GM12878 (cell line): ENCODE measurements around the gene KLHL7. TPM values are rescaled to one million over a fixed set of nuclear protein-coding genes. Genes with fewer than 3 reads are reported as not detected.

Experiments used
- ATAC-seq: fragments of 200-7000 bp; cut with Tn5 transposase; 3 replicates; pipeline ENCODE4 v1.9.1; 2020; ENCODE audit warnings: mild to moderate bottlenecking, moderate library complexity
- BruUV-seq: library from RNA; stranded (reverse); fragments of 400-500 nt; replicated peaks from 2 replicates; lab custom pipeline; 2021; lab: Mats Ljungman, UMichigan
- CTCF ChIA-PET: fragments of 300-600 bp; sonication (Branson Sonifier 250); formaldehyde crosslinking; extraction: SDS; loops from one replicate; lab custom pipeline; 2021; ENCODE audit warnings: inconsistent platforms; lab: Yijun Ruan, JAX
- POLR2A ChIA-PET: fragments of 350-600 bp; formaldehyde crosslinking; extraction: SDS; loops from one replicate; lab custom pipeline; 2021; ENCODE audit warnings: inconsistent platforms; lab: Charles Lee
- RAD21 ChIA-PET: fragments of 300-600 bp; sonication (Branson Sonifier 250); formaldehyde crosslinking; loops from one replicate; lab custom pipeline; 2023; ENCODE audit warnings: antibody characterized with exemption; ENCODE audit not compliant: unreplicated experiment; lab: Charles Lee
- SMC1A ChIA-PET: fragments of 300-600 bp; sonication (Branson Sonifier 250); formaldehyde crosslinking; loops from one replicate; lab custom pipeline; 2023; ENCODE audit not compliant: unreplicated experiment, uncharacterized antibody; lab: Charles Lee
- DNase-seq: peaks from one replicate; pipeline ENCODE4 v3.0.0-alpha.2; 2011; ENCODE audit warnings: low read depth, low spot score
- FAIRE-seq: peaks from 3 replicates; lab custom pipeline; 2011; peaks lifted over from hg19 to GRCh38; lab: Jason Lieb, UNC
- H2AFZ ChIP-seq: 2 replicates; pipeline ENCODE4 v1.6.0; 2011; ENCODE audit warnings: low read depth, low read length, control low read depth; ENCODE audit not compliant: control insufficient read depth
- H3K27ac ChIP-seq: 2 replicates; pipeline ENCODE4 v1.5.1; 2011; ENCODE audit warnings: control low read depth; ENCODE audit not compliant: control insufficient read depth, insufficient read depth
- H3K27me3 ChIP-seq, 2 experiments: replicated peaks in 1 of 2; 2 replicates each; pipeline versions ENCODE4 v1.6.0 to v1.6.1; 2011; ENCODE audit warnings: low read length in 1 of 2; ENCODE audit not compliant: control insufficient read depth in 2 of 2, insufficient read depth in 2 of 2
- H3K36me3 ChIP-seq, 2 experiments: 2 replicates each; pipeline ENCODE4 v1.5.1; 2011; ENCODE audit warnings: low read length in 1 of 2; ENCODE audit not compliant: control insufficient read depth in 2 of 2, insufficient read depth in 2 of 2
- H3K4me1 ChIP-seq: 2 replicates; pipeline ENCODE4 v1.6.1; 2011; ENCODE audit warnings: mild to moderate bottlenecking, low read length, moderate library complexity, mixed read lengths; ENCODE audit not compliant: control insufficient read depth, insufficient read depth
- H3K4me2 ChIP-seq: 2 replicates; pipeline ENCODE4 v1.6.0; 2011; ENCODE audit warnings: control low read depth; ENCODE audit not compliant: control insufficient read depth, insufficient read depth
- H3K4me3 ChIP-seq: fragments of 200-600 bp; sonication (generic); 2 replicates; pipeline ENCODE4 v1.5.1; 2016
- H3K79me2 ChIP-seq: 2 replicates; pipeline ENCODE4 v1.6.0; 2011; ENCODE audit warnings: low read length; ENCODE audit not compliant: control insufficient read depth, insufficient read depth
- H3K9ac ChIP-seq: 2 replicates; pipeline ENCODE4 v1.8.0; 2011; ENCODE audit warnings: low read length, control low read depth, mixed read lengths; ENCODE audit not compliant: control insufficient read depth, insufficient read depth
- H3K9me3 ChIP-seq: replicated peaks from 3 replicates; pipeline ENCODE4 v1.5.1; 2011; ENCODE audit warnings: mild to moderate bottlenecking, low read length; ENCODE audit not compliant: control insufficient read depth, insufficient read depth
- H4K20me1 ChIP-seq: 2 replicates; pipeline ENCODE4 v1.6.0; 2011; ENCODE audit not compliant: control insufficient read depth, insufficient read depth
- CBFB ChIP-seq: IDR thresholded peaks from 2 replicates; pipeline ENCODE4 v1.6.1; 2016; ENCODE audit warnings: antibody characterized with exemption, low read depth
- HDGF ChIP-seq: fragments of 450-650 bp; IDR thresholded peaks from 2 replicates; pipeline ENCODE4 v1.6.1; 2016; ENCODE audit warnings: antibody characterized with exemption
- RAD51 ChIP-seq: fragments of 450-650 bp; IDR thresholded peaks from 2 replicates; pipeline ENCODE4 v1.6.1; 2016; ENCODE audit warnings: moderate library complexity, mild to moderate bottlenecking, inconsistent platforms
- SIN3A ChIP-seq: IDR thresholded peaks from 2 replicates; pipeline ENCODE4 v1.6.1; 2012; ENCODE audit warnings: low read depth, low read length, improper control_type of control experiment
- TAF1 ChIP-seq: IDR thresholded peaks from 2 replicates; pipeline ENCODE4 v1.6.1; 2011; ENCODE audit warnings: mild to moderate bottlenecking, low read depth, low read length, borderline replicate concordance
- TCF7 ChIP-seq: IDR thresholded peaks from 2 replicates; pipeline ENCODE4 v1.6.1; 2014; ENCODE audit warnings: antibody characterized with exemption, borderline replicate concordance
- WGBS: methylation state at CpG from one replicate; pipeline ENCODE4 v1.1.6; 2016; ENCODE audit warnings: low lambda C conversion rate; ENCODE audit not compliant: insufficient replicate concordance, insufficient coverage; ENCODE audit errors: missing lambda C conversion rate; 5-methylcytosine and 5-hydroxymethylcytosine counted together
- in situ Hi-C: fragments of 300-500 bp; cut with MboI; formaldehyde crosslinking; loops from 9 replicates; pipeline ENCODE4 v1.14.3; 2018; ENCODE audit warnings: mixed read lengths
- intact Hi-C: fragments of 100-400 bp; cut with micrococcal nuclease; formaldehyde crosslinking; loops from one replicate; pipeline ENCODE4 v1.14.2; 2022; ENCODE audit not compliant: unreplicated experiment
- polyA plus RNA-seq, 11 experiments: library from polyadenylated mRNA; depleted of rRNA in 4 of 11; unstranded in 6 of 11; stranded (reverse) in 5 of 11; fragments of >200 nt; fragmentation: Nextera tagmentation in 4 of 11; fragmentation: Illumina TruSeq in 1 of 11; extraction: Ambion mirVana in 4 of 11; extraction: Trizol in 1 of 11; gene quantifications; 1 replicate in 1 of 11; 2 replicates in 10 of 11; pipeline versions ENCODE4 v1.2.1 to v1.2.3, GENCODE V29; 2011 to 2016; ENCODE audit warnings: inconsistent platforms in 2 of 11, missing spikeins in 2 of 11, low read depth in 1 of 11
- total RNA-seq, 4 experiments: library from RNA; depleted of rRNA in 3 of 4; stranded (reverse); fragments of >200 nt in 3 of 4; fragmentation: Illumina TruSeq in 1 of 4; extraction: Trizol in 1 of 4; gene quantifications; 2 replicates each; pipeline versions ENCODE4 v1.2.1 to v1.2.3, GENCODE V29; 2013 to 2021

The KLHL7 gene
- total and polyA plus RNA-seq, 10 of the 15 experiments (the other 5 are each of a cell fraction or from before 2014, with no cell fraction given): 6.4 to 38.7 (median 20.9) TPM

DNA sequence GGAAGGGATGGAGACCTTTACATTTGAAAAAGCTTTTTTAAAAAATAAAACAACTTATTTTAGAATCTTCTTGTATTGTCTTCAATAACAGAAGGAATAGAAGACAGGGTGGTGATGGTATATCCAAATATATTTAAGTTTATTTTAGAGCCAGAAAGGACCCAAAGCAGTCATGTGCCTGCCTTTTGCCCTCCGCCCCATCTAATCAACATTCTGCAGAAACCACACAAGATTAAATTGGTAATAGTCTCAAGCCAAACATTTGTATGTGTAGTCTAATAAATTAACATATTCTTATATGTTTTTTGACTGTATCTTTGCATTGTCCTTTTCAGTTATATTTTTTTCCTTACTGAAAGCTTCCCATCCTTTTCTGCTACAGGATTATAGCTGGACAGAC, 59.7 kb downstream of the KLHL7 start:
- Histone ChIP-seq H4K20me1 (no peaks in the 10 kb centered on the region), H3K27ac (no peak overlapping the region), H3K9me3 (no peaks in the 10 kb centered on the region), H2AFZ (no peak overlapping the region), H3K4me1 (no peaks in the 10 kb centered on the region), H3K27me3 (no peaks in the 10 kb centered on the region), H3K36me3 (no peaks in the 10 kb centered on the region), H3K4me3 (no peak overlapping the region)
- 79% methylated on average over 1 of the region's 1 CpG for WGBS
- POLR2A ChIA-PET: no interaction called here
- FAIRE-seq (no peak), DNase-seq (no peak), ATAC-seq (no peak)
- RAD21 ChIA-PET: interaction anchor here (0.8 kb wide), 1 partner anchor 79 kb away, joined by 3 read pairs; no protein-coding TSS in a partner anchor
- CTCF ChIA-PET: interaction anchor here (0.9 to 1.2 kb wide), 2 partner anchors 65 to 79 kb away, joined by 3 to 5 read pairs; no protein-coding TSS in a partner anchor
- intact Hi-C loops: no loop called here
- TF ChIP-seq RAD51: no peak
- TF ChIP-seq, all 136 proteins: peak for 0
- no peak overlapping the region for H3K4me2 ChIP-seq
- H3K79me2 ChIP-seq: no peaks in the 10 kb centered on the region
- no TSS peak for BruUV-seq
- in situ Hi-C loops: no loop called here
- no peak overlapping the region for H3K9ac ChIP-seq
- SMC1A ChIA-PET: interaction anchor here (0.7 to 1.5 kb wide), 4 partner anchors 9 to 57 kb away, joined by 3 to 6 read pairs (median 4); no protein-coding TSS in a partner anchor

DNA sequence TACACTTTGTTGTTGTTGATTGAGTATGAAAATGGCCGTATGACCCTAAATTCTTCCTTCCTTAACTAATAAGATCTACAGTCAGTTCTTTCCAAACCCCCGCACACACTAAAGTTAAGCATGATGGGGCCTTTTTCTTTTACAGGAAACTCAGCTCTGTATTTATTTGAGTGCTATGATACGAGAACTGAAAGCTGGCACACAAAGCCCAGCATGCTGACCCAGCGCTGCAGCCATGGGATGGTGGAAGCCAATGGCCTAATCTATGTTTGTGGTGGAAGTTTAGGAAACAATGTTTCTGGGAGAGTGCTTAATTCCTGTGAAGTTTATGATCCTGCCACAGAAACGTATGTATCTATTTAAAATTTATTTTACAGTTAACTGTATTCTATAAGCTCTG, 62.1 kb downstream of the KLHL7 start:
- no peaks in the 10 kb centered on the region for H3K79me2 ChIP-seq
- TF ChIP-seq HDGF (no peak), SIN3A (no peak), CBFB (no peak), TCF7 (no peak), TAF1 (no peak)
- TF ChIP-seq, all 136 proteins: peak for 0
- no peak for FAIRE-seq
- 78% methylated on average over 5 of the region's 5 CpGs for WGBS
- ChIA-PET CTCF (interaction anchor here (0.6 kb wide), 1 partner anchor 17 kb away, joined by 3 read pairs; no protein-coding TSS in a partner anchor), RAD21 (no interaction called here), SMC1A (no interaction called here), POLR2A (no interaction called here)
- intact Hi-C loops: no loop called here
- Histone ChIP-seq H3K36me3 (no peaks in the 10 kb centered on the region), H3K27ac (no peak overlapping the region), H2AFZ (no peak overlapping the region), H3K4me1 (no peaks in the 10 kb centered on the region), H3K9me3 (no peaks in the 10 kb centered on the region), H3K9ac (no peak overlapping the region), H3K4me2 (no peak overlapping the region), H3K4me3 (no peak overlapping the region), H3K27me3 (no peaks in the 10 kb centered on the region), H4K20me1 (no peaks in the 10 kb centered on the region)
- no peak for DNase-seq
- BruUV-seq: no TSS peak
- ATAC-seq: no peak
- in situ Hi-C loops: no loop called here
